Endometrium (tissue), 2 donors: ENCODE data around the gene CZIB.
A peak's percentile ranks its signal among the peaks of the same experiment; 100 is the strongest.
"Not testable (repeated sequence)": the region's sequence is repeated elsewhere in the genome, so short reads cannot be mapped to it uniquely, and the experiment has no call there.

Experiments used
- FAIRE-seq: peaks from 2 replicates; lab custom pipeline; 2012; peaks lifted over from hg19 to GRCh38; lab: Jason Lieb, UNC
- donor health status: control.
- donor health status: control.

Gene CZIB

DNA sequence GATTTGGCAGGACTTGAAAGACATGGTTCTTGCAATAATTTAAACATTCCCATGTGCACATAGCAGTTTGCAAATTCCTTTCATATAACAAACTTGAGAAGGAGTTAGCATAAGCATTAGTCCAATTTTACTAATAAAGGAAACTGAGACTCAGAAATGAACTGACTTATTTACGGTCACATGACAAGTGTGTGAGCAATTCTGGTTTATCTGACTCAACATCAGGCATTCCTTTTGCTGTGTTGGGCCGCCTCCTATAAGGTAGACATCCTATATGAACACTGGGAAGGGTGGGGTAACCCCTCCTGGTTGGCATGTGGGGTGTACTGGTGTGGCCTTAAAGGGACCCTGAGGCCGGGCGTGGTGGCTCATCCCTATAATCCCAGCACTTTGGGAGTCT, 32.3 kb downstream of the CZIB start:
- no peak for FAIRE-seq

DNA sequence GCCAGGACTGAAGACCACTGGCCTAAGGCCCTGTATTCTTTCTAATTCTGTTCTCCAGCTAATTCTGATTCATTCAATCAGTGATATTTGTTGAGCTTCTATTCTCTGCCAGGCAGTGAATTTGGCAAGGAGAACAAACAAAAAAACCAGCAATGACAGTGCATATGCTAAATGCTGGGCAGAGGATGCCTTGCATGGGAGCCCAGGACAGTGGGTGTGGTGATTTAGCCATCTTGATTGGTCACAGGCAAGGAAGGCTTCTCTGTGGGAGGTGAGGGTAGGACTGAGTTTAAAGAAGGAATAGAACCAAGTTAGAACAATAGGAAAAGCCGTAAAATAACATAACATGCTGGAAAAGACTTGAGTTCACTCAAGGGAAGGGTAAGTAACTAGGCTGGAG, 33.0 kb downstream of the CZIB start:
- FAIRE-seq = no peak

DNA sequence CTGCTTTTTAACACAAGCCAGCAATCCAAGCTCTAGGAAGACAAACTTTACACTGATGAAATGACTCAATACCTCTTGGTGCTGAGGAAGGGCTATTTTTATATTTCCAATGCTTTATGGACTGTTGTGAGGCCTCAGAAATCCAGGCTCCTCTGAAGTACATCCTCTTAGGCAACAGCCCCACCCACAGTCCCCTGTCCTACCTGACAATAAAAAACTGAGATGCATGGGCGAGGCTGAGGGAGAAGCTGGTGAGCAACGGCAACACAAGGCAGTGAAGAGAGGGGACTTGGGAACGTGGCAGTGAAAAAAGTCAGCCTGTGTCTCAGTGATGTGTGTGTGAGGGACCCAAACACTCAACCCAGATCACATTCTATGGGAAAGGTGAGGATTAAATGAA, 33.9 kb downstream of the CZIB start:
- no peak for FAIRE-seq

DNA sequence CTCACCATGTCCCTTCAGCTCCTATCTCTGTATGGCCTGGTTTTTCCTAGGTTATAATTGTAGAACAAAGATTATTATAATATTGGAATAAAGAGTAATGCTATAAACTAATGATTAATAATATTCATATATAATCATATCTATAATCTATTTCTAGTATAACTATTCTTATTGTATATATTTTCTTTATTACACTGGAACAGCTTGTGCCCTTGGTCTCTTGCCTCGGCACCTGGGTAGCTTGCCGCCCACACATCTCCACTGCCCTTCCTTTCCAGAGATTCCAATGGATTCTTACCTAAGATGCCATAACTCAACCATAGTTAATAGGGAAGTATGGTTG, 34.5 kb downstream of the CZIB start:
- not testable (repeated sequence) for FAIRE-seq

DNA sequence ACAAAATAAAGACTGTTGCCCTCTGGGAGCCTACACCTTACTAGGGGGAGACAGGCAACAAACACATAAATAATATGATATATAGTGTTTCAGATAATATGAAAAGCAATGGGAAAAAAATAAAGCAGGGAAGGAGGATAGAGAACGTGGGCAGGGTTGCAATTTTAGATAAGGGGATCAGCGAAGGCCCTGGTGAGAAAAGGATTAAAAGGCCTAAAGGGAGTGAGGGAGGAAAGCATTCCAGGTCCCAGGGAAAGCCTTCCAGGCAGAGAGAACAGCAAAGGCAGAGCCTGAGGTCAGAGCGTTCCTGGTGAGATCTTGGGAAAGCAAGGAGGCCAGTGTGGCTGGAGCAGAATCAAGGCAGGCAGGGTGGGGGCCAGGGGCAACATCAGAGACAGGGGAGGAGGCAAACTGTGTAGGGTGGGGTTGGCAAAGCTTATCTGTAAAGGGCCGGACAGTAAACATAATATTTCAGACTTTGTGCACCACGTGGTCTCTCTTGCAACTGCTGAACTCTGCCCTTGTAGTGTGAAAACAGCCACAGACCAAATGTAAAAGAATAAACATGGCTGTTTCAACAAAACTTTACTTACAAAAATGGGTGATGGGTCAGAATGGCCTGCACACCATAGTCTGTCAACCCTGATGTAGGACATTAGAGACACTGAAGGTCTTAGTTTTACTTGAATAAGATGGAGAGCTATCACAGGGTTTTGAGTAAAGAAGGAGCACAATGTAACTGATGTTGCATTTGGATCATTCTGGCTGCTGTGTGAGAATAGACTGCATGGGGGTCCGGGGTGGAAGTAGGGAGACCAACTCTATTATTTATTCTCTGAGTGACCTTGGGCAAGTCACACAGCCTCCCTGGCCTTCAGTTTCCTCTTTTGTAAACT, 37.1 kb downstream of the CZIB start:
- peak; percentile 70 for FAIRE-seq

DNA sequence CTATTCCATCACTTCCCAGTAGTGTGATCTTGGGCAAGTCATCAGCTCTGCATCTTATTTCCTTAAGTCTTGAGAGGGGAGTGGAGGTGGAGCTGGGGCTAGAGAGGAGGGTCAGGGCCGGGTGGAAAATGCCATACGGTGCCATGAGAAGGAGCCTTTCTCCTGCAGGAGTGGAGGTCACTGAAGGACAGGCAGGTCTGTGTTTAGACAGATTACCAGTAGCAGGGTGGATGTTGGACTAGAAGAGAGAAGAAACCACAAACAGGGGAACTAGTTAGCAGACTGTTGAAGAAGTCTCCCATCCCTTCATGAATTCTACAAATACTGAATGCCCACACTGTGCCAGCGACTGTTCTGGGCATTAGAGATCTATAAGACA, 37.7 kb downstream of the CZIB start:
- FAIRE-seq = no peak

DNA sequence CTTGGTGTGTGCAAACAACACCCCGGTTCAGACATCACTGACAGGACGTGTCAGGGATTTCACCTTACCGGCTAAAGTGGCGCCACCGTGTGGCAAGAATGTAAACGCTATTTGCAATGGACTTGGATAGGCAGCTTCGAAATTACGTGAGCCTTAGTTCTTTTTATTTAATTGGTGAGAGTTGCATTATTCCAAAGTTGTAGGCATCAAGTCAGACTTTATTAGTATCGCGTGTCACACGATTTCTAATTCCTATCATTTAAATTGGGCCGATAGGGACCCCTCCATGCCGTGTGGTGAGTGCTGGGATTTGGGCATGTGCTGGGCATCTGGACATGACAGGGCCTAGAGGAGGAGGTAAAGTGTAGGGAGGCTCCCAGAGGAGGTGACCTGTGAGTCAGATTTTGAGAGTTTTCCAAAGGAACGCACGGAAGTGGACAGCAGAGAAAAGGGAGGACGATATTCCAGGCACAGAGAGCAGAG, 38.3 kb downstream of the CZIB start:
- FAIRE-seq = peak; percentile 43

DNA sequence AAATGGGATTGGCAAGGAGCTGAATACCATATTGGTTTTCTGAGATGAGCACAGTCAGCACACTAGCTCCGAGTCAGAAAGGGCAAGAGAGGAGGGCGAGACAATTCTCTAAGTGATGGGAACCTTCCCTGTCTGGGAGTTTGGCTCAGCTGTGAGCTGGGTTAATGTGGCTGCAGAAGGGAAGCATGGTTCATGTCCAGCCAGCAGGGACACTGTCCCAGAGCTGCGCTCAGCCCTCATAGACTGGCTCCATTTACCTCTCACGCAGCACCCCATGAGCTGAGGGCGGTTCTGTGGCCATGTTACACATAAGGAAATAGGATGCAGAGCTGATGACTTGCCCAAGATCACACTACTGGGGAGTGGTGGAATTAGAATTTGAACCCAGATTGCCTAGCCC, 39.5 kb downstream of the CZIB start:
- FAIRE-seq = no peak

DNA sequence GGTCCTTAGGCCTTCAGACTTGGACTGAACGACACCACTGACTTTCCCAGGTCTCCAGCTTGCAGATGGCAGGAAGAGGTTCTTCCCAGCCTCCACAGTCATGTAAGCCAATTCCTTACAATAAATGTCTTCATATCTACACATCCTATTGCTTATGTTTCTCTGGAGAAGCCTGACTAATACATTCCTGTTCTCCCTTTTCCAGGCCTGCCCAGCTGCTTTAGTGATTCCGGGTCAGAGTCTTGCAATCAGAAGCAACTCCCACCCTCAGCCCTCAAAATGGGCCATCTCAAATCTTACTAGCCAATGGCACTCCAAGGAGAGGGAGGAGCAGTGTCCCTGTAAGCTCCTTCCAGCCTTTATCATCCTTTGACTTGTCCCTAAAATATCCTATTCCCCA, 40.2 kb downstream of the CZIB start:
- FAIRE-seq = no peak

DNA sequence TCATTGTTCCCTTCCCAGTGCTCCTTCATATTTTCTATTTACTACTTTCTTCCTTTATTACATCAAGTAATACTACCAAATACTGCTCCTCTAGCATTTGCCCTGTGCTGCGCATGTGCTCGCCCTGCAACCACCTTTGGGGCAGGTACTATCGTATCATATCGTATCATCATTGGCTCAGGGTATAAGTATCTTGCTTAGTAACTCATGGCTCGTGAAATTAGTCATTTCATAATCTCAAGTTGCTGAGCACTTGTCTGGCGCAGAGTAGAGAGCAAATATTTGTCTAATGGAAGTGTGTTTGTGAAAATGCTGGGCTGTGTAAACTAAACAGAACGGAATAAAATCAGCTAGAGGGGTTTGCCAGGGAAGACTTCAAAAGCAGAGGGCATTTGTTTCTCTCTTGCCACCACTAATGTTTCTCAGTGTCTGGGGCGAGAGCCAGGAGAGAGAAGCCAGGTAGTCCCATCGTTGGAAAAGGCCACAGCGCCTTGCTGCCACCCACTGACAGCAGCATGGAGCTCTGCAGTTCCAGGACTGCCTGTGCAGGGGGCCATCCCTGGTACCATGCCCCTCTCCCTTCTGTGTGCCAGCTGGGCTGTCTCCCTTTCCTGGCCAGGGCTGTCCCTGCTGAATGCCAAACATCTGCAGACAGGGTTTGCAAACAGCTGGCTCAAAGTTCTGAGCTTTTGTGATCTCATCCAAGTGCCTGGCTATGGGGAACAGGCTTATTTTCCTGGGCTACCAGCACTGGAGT, 43.8 kb downstream of the CZIB start:
- FAIRE-seq = no peak

DNA sequence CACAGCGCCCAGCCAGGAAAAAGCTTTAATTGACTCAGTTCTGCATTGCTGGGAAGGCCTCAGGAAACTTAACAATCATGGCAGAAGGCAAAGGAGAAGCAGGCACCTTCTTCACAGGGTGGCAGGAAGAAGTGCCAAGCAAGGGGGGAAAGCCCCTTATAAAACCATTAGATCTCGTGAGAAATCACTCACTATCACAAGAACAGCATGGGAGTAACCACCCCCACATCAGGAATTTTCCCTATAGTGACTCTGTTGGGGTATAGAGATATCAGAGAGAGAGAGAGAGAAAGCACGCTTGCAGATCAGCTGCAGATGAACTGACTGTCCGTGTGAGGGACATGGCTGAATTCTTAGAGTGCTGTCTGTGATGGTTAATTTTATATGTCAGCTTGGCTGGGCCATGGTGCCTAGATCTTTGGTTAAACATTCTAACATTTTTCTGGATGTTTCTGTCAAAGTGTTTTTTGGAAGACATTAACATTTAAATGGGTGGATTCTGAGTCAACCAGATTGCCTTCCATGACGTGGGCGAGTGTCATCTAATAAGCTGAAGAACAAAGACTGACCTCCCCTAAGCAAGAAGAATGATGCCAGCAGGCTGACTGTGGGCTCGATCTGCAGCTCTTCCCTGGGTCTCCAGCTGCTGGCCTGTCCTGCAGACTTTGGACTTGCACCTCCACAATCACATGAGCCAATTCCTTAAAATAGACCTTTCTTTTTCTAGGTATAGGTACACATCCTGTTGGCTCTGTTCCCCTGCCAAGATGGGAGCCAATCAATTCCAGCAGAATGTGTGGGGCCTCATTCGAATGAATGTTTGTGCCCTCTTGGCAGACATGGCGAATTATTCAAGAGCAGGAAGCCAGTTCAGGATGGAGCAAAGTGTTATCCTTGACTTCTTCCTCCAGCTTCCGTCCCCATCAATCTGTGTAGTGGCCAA, 45.2 kb downstream of the CZIB start:
- no peak for FAIRE-seq

DNA sequence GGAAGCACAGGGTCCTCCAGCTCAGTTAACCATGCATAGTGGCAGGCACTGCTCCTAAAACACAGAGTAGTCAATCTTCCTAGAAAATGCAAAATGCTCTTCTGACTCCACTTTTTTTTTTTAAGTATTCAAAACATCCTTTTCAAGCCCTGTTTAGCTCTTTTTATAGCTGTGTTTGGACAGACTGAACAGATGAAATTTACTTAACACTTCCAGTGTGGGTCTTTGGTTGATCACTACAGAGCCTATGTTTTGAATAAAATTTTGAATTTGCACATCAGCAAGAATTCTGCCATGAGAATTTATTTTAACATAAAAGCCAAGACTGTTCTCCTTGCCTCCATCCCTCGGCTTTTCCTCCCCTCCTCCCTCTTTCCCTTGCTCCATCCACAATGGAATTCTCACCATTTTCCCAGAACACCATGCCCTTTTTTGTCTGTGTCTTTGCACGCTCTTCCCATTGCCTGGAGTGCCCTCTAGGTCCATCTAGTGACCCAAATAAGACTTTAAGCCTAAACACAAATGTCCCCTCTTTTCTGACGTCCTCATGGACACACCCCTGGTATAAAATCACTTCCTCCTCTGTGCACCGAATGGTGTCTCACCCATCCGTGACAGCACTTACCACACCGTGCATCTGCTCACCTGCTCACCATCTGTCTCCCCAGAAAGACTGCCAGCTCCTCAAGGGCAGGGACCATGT, 47.9 kb downstream of the CZIB start:
- FAIRE-seq = no peak

DNA sequence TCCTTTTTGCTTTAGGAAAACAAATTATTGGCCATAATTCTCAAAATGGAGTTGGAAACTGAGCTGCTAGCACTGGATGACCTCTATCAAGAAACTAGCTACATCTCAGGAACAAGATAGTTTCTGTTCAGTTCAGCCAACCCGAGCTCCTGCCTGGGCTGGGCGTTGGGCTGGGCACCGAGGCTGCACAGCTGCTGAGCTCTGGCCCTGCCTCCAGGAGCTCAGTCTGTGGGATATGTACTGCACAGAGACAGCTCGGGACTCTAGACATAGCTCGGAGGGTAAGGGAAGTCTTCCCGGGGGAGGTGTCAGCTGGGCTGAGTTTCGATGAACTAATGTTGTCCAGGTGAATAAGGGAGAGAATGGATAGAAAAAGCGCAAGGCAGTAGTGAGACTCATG, 53.5 kb downstream of the CZIB start:
- FAIRE-seq = no peak

DNA sequence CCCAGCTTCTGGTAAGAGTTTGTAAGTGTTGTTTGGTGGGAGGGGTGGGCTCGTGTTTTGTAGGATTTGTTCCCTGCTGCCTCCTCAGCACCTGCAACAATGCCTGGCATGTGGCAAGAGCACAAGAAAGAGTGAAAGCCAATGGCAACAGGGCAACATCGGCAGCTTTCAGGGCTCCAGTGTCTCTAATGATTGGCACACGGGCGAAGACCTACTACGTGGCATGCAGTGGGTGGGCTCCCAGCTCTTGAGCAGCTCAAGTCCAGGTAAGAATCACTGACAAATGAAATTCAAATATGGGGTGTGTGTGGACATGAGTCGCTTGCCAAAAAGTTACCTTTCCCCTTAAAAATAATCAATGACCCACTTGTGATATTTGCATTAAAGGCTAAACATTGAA, 54.1 kb downstream of the CZIB start:
- FAIRE-seq = no peak

DNA sequence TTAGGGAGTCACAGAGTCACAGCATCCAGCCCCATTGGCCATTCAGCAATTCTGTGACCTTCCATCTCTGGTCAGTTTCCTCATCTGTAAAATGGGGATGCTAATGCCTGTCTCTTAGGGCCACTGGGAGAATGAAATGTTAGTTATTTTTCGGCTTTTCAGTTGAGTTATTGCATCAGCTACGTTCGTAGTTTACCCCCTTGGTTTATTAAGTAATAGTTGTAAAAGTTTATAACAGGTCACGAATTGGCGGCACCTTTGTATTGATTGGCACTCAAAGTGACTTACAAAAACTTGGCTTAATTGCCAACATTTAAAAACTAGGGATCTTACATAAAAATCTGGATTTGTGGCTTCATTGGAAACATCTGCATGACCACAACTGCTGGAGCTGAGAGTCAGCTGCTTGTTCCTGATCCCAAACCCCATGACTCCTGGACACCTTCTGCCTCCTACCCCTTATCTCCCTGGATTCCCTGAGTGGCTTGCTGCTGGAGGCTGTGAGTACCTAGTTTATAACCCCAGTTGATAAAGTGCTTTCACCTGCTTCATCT, 54.9 kb downstream of the CZIB start:
- no peak for FAIRE-seq
